LNCAP (cell line): Measurements from ENCODE around the gene EML6.

Experiments used
- CTCF ChIP-seq: fragments of 450-650 bp; IDR thresholded peaks from 2 replicates; pipeline ENCODE4 v1.5.1; 2017; ENCODE audit warnings: mild to moderate bottlenecking

Gene EML6

GRCh38 chr2:54858021-54858681 is 134.7 kb downstream of the EML6 start:
- TF ChIP-seq CTCF, result no peak

GRCh38 chr2:54859416-54859815 is 136.0 kb downstream of the EML6 start:
- TF ChIP-seq CTCF, result no peak

- TF ChIP-seq CTCF, result no peak
Measured at GRCh38 chr2:54859997-54860701, 136.7 kb downstream of the EML6 start.

- TF ChIP-seq CTCF, result no peak
Measured at GRCh38 chr2:54862229-54862628, 138.8 kb downstream of the EML6 start.

GRCh38 chr2:54862742-54863141 is 139.3 kb downstream of the EML6 start:
- TF ChIP-seq CTCF, result no peak

- no peak for TF ChIP-seq CTCF
Measured at GRCh38 chr2:54863660-54864059, 140.2 kb downstream of the EML6 start.

- TF ChIP-seq CTCF, result no peak
Measured at GRCh38 chr2:54864096-54864495, 140.6 kb downstream of the EML6 start.
